GM18909 (cell line): Measurements from ENCODE around the gene IL18BP.

Source experiments
- ATAC-seq: cut with Tn5 transposase; IDR thresholded peaks from one replicate; pipeline ENCODE4 v1.9.1; 2021; ENCODE audit warnings: mild to moderate bottlenecking; ENCODE audit not compliant: unreplicated experiment, poor library complexity

Gene IL18BP

DNA sequence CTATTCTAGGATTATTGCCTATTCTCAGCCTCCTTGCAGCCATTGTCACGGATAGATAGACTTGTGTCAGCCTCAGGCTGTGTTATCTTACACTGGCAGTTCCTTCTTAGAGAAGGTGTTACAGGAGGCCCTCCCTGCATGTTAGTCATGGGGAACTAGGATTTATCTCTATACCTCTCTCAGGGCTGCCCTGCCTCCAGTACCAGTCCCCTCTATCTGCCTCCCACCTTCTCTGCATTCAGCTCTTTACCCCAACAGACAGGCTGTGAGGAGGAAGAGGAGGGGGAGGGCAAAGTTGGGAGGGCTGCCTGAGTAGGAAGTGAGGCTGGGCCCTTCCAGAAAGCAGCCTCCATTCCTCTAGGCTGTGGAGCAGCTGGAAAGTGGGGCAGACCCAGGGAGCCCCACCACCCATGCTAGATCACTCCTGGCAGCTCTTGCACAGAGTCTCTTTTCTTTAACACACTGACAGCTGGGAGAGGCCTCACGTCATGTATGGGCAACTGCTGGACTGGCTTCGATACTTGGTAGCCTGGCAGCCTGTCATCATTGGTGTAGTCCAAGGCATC, 2.9 kb upstream of the IL18BP start:
- no peak for ATAC-seq

DNA sequence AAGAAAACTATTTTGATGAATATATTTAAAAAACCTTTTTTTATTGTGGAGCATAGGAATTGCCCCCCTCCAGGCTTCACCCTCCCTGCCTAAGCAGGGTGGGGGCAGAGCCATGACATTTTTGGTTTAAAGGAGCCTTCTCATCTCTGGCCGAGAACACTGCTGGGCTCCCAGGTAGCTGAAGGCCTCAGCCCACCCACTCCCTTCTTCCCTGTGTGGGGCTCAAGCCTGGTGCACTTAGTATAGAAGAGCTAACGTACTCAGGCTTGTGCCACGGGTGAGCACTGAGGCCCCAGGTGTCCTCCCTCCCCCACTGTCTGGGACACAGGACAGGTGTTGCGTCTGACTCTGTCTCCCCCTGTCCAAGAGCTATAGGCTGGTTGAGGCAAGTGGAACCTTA, 2.2 kb upstream of the IL18BP start:
- no peak for ATAC-seq

DNA sequence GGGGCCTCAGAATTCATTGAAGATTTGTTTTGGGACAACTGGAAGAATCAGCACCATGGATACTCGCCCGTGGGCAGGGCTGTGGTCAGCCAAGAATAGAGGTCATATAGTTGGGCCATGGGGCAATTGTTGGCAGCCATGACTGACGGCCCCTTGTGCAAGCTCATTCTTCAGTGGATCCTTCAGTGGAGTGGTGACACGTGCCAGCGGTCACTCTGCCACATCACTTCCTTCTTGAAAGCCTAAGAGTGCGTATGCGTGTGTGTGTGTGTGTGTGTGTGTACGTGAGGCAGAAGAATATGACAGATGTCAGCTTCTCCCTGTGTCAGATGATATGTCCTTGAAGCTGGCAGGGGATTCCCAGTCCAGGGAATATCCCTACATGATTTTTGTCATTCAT, 1.8 kb upstream of the IL18BP start:
- ATAC-seq, result no peak

DNA sequence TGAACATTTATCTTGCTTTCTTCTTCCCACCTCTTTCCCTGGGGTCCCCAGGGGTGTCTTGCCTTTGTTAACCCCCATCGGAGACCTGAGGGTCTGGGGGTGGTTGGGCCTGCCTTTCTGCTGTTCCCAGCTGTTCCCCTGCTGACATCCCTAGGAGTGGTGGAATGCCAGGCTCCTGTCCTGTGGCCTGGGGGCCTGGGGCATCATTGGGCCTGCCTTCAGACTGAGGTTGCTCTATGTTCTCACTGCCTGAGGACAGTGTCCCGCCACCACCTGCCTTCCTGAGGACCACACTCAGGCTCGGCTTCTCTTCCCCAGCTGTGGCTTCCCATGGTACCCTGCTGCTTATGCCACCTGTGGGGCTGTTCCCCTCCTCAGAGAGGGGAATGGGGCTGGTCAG, 1.1 kb upstream of the IL18BP start:
- no peak for ATAC-seq

DNA sequence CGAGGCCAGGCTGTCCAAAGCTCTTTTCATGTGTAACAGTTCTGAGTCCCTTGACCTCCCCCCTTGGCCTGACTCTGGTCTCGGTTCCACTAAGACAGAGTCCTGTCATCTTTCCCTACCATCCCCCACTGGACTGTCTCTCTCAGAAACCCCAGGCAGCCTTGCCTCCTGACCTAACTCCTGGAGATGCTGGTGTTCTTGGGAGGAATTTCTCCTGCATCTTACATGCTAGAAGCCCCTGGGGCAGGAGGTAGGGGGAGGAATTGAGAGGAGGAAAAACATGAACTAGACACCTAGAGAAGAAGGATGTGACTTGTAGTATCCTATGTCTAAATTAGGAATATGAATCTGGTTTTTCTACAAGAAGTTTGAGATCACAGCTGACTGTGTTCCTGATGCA, 648 bp upstream of the IL18BP start:
- no peak for ATAC-seq

- ATAC-seq, result no peak
Observed at GRCh38 chr11:71999362-71999761, 653 bp downstream of the IL18BP start.

- ATAC-seq, result no peak
Observed at GRCh38 chr11:71999798-72000197, 1.1 kb downstream of the IL18BP start.

- no peak for ATAC-seq
Observed at GRCh38 chr11:72000202-72000867, 1.6 kb downstream of the IL18BP start.

DNA sequence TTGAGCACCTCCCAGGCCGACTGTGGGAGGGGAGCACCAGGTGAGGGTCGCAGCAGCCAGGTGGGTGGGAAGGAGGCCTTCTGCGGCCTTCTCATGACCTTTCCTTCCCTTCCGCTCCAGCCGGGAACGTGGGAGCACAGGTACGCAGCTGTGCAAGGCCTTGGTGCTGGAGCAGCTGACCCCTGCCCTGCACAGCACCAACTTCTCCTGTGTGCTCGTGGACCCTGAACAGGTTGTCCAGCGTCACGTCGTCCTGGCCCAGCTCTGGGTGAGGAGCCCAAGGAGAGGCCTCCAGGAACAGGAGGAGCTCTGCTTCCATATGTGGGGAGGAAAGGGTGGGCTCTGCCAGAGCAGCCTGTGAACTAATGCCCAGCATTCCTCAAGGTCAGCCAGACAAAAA, 2.6 kb downstream of the IL18BP start:
- ATAC-seq, result no peak

GRCh38 chr11:72001834-72002591, 3.3 kb downstream of the IL18BP start:
- ATAC-seq, result no peak

GRCh38 chr11:72002841-72003775, 4.4 kb downstream of the IL18BP start:
- ATAC-seq, result no peak

DNA sequence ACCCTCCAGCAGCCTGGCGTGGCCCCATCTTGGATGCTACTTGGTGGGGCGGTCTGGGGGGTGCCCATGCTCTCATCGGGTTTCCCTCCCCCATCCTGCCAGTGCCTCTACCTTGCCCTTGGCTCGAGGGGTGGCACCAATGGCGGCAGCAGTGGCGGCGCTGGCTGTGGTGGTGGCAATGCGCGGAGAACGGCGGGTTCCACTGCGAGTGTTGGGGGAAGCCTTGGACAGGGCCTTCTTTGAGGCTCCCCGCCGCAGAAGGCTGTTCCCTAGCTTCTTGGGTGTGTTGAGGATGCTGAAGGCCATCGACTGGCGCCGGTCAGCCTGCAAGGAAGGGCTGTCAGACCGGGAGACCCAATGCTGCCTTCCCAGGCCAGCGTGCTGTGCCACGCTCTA, 5.1 kb downstream of the IL18BP start:
- no peak for ATAC-seq

- ATAC-seq, result no peak
Observed at GRCh38 chr11:72004515-72005346, 6.0 kb downstream of the IL18BP start.

DNA sequence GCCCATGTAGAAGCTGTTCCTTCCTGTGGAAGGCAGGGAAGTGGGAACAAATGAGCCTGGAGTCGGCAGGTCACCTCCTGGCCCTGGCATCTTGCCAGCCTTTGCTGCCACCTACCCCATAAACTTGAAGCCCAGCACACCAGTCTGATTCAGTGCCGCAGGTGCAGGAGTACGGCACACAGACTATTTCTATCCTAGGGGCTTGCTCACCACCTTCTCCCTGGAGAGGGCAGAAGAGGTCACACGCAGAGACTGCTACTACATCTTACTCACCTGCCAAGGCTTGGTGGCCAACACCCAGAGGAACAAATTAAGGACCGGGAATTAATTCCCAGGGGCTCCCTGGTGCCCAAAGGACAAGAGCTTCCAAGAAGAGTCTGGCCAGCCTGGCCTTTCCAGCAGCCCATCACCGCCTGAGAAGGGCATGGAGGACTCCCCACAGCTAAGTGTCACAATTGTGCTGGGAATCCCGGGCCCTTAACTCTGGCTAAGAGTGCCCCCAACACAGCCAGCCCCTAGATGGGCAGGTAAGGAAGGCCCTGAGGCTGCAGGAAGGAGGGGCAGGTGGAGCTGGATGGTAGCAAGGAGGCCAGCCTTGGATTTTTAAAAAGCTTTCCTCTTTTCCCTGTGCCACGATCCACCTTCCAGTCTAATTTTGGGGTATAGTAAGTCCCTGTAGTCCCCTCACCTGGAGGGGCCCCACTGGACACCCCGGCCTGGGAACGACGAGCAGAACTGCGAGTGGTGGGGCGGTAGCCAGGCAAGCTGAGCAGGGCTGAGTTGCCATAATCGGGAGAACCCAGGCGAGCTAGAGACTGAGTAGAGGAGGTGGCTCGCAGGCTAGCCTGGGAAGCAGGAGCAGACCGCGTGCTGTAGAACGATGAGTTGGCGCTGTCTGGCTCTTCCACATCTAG, 6.9 kb downstream of the IL18BP start:
- no peak for ATAC-seq

- no peak for ATAC-seq
Observed at GRCh38 chr11:72006309-72007088, 7.8 kb downstream of the IL18BP start.

- no peak for ATAC-seq
Observed at GRCh38 chr11:72007089-72007476, 8.4 kb downstream of the IL18BP start.

GRCh38 chr11:72007587-72007986, 8.9 kb downstream of the IL18BP start:
- ATAC-seq, result no peak

- no peak for ATAC-seq
Observed at GRCh38 chr11:72008728-72009127, 10.0 kb downstream of the IL18BP start.
